Endodermal cell (in vitro differentiated cells): Measurements from ENCODE around the gene PSMB11. TPM values are rescaled to one million over a fixed set of nuclear protein-coding genes. Genes with fewer than 3 reads are reported as not detected.
A peak's percentile ranks its signal among the peaks of the same experiment; 100 is the strongest.

Experiments used
- DNase-seq: peaks from one replicate; pipeline ENCODE4 v3.0.0-alpha.2; 2017
- H3K27ac ChIP-seq: 2 replicates; pipeline ENCODE4 v1.5.1; 2013; ENCODE audit warnings: mild to moderate bottlenecking, low read depth, low read length, moderate library complexity
- H3K27me3 ChIP-seq: 2 replicates; pipeline ENCODE4 v1.6.1; 2013; ENCODE audit warnings: mild to moderate bottlenecking, low read length, moderate library complexity; ENCODE audit not compliant: insufficient read depth, control insufficient read depth, poor library complexity, severe bottlenecking
- H3K36me3 ChIP-seq: 2 replicates; pipeline ENCODE4 v1.7.0; 2013; ENCODE audit warnings: mild to moderate bottlenecking, low read length, moderate library complexity; ENCODE audit not compliant: control insufficient read depth, insufficient read depth
- H3K4me1 ChIP-seq: one replicate; pipeline ENCODE4 v1.7.0; 2013; ENCODE audit warnings: low read length; ENCODE audit not compliant: control insufficient read depth, insufficient read depth
- H3K4me3 ChIP-seq: 2 replicates; pipeline ENCODE4 v1.5.1; 2013; ENCODE audit warnings: mild to moderate bottlenecking, low read length, moderate library complexity
- H3K9ac ChIP-seq: 2 replicates; pipeline ENCODE4 v1.6.1; 2013; ENCODE audit warnings: mild to moderate bottlenecking, low read length, moderate library complexity; ENCODE audit not compliant: poor library complexity, severe bottlenecking; ENCODE audit errors: extremely low read depth
- H3K9me3 ChIP-seq: 2 replicates; pipeline ENCODE4 v1.6.1; 2013; ENCODE audit warnings: mild to moderate bottlenecking, low read length, moderate library complexity; ENCODE audit not compliant: control insufficient read depth
- H3K27ac Mint-ChIP-seq: 2 replicates; pipeline ENCODE4 v1.8.0; 2020; ENCODE audit warnings: mixed read lengths
- H3K27me3 Mint-ChIP-seq: 2 replicates; pipeline ENCODE4 v1.8.0; 2021; ENCODE audit warnings: mild to moderate bottlenecking, mixed read lengths; ENCODE audit not compliant: insufficient read depth
- H3K36me3 Mint-ChIP-seq: 2 replicates; pipeline ENCODE4 v1.8.0; 2020; ENCODE audit warnings: low read depth, mixed read lengths
- H3K4me1 Mint-ChIP-seq: 2 replicates; pipeline ENCODE4 v1.8.0; 2020; ENCODE audit warnings: mixed read lengths
- H3K4me3 Mint-ChIP-seq: 2 replicates; pipeline ENCODE4 v1.8.0; 2020; ENCODE audit warnings: mild to moderate bottlenecking, moderate library complexity, mixed read lengths
- H3K9me3 Mint-ChIP-seq: 2 replicates; pipeline ENCODE4 v1.8.0; 2020; ENCODE audit warnings: mild to moderate bottlenecking, mixed read lengths
- WGBS, 2 experiments: methylation state at CpG; one replicate each; pipeline versions ENCODE4 v1.1.5 to v1.1.7; 2013; ENCODE audit warnings: missing lambda C conversion rate in 2 of 2, mixed read lengths in 1 of 2; ENCODE audit not compliant: insufficient coverage in 1 of 2, insufficient read length in 1 of 2; 5-methylcytosine and 5-hydroxymethylcytosine counted together
- total RNA-seq, 2 donors: library from RNA; stranded (reverse); fragmentation: NEBNext Ultra II Directional in 1 of 2; extraction: Animal tissue kit (Norgen Biotek cat#: 25700) in 1 of 2; gene quantifications; 2 replicates in 1 of 2; 3 replicates in 1 of 2; pipeline ENCODE4 v1.2.1, GENCODE V29; 2021
- TF ChIP-seq, protein P1 (sequence below): fragments of 200-600 bp; sonication (generic); conservative IDR thresholded peaks from 2 replicates; pipeline ENCODE4 v1.5.0; 2021; ENCODE audit warnings: antibody characterized with exemption, mild to moderate bottlenecking

Gene PSMB11
- total RNA-seq, 2 donors from 2014 or later = not detected

DNA sequence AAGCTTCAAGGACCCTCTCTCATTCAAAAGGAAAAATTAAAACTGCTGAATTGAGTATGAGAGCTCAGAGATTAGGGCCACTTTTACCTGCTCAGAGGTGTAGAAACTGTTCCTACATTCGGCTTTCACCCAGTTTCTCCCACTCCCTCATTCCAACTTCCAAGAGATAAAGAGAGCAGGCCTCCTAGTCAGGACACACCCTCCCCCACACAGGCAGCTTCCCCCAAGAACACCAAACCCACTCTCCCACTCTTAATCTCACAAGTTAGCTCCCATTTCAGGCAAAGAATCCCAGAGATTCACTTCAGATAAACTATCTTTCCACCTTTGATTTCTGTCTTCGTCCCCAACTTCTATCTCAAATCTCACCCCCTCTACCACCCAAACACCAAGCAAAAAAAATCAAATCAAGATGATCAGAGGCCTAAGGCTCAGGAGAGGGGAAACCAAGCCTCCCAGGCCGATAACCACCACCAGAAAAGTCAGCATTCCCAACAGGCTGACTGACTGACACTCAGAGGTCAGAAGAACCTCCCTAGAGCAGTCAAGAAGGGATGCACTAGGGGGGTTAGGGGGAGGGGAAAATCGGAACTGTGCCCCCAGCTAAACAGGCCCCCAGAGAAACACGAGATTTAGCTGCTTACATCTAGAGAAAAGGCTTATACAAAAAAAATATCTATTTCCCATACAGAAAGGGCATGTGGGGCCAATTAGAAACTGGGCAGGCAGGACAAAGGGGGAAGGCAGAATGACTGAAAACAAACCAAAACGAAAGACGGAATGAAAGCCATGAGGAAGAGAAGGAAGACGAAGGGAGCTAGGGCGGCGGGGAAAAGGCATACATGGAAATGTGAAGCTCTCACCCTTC lies 28.5 kb downstream of the PSMB11 start:
- peak overlapping the region; percentile 97 for H3K27ac Mint-ChIP-seq
- H3K9ac ChIP-seq = peak overlapping the region; percentile 88
- H3K4me3 Mint-ChIP-seq = peak overlapping the region; percentile 90
- peak overlapping the region; percentile 59 for H3K27ac ChIP-seq
- no peaks in the 10 kb centered on the region for H3K9me3 ChIP-seq
- no peaks in the 10 kb centered on the region for H3K9me3 Mint-ChIP-seq
- TF ChIP-seq, protein P1, sequence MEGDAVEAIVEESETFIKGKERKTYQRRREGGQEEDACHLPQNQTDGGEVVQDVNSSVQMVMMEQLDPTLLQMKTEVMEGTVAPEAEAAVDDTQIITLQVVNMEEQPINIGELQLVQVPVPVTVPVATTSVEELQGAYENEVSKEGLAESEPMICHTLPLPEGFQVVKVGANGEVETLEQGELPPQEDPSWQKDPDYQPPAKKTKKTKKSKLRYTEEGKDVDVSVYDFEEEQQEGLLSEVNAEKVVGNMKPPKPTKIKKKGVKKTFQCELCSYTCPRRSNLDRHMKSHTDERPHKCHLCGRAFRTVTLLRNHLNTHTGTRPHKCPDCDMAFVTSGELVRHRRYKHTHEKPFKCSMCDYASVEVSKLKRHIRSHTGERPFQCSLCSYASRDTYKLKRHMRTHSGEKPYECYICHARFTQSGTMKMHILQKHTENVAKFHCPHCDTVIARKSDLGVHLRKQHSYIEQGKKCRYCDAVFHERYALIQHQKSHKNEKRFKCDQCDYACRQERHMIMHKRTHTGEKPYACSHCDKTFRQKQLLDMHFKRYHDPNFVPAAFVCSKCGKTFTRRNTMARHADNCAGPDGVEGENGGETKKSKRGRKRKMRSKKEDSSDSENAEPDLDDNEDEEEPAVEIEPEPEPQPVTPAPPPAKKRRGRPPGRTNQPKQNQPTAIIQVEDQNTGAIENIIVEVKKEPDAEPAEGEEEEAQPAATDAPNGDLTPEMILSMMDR = no peak
- no peaks in the 10 kb centered on the region for H3K27me3 Mint-ChIP-seq
- DNase-seq = peak; percentile 53
- 7 to 9% methylated on average over 6 to 10 of the region's 10 CpGs for WGBS, 2 experiments
- H3K36me3 Mint-ChIP-seq = peaks cover 66% of the 10 kb centered on the region
- no peaks in the 10 kb centered on the region for H3K27me3 ChIP-seq
- H3K4me1 Mint-ChIP-seq = peaks cover 58% of the 10 kb centered on the region
- peaks cover 67% of the 10 kb centered on the region for H3K36me3 ChIP-seq
- peak overlapping the region; percentile 90 for H3K4me3 ChIP-seq
- peaks cover 34% of the 10 kb centered on the region for H3K4me1 ChIP-seq

DNA sequence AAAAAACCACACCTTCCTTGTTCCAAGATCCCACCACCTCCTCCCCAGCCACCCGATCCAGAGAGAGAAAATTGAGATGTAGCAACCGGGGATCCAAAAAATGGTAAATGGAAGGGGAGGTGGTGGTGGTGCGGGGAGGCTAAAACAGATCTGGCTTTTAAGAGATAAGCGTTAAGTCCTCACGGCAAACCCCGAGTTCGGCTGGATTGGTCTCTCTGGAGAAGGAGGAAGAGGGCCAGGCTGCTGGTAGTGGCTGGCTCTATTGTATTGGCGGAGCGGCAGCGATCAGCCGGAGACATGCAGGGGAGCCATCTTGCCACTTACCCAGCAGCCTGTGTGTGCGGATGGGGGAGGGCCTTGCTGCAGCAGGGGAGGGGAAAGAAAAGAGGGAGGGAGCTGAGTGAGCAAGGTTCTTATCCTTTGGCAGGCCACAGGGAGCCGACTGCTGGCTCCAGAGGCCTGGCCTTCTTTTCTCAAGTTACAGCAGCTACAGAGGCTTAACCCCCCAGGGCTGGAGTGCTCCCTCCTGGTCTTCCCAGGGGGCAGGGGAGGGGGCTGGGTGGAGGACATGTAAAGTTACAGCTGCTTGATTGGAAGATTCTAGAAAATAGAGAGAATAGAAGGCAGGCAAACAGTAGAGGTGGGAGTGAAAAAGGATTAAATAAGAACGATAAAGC lies 29.4 kb downstream of the PSMB11 start:
- Mint-ChIP-seq H3K4me1 (peaks cover 57% of the 10 kb centered on the region), H3K9me3 (no peaks in the 10 kb centered on the region), H3K27me3 (no peaks in the 10 kb centered on the region), H3K36me3 (peaks cover 64% of the 10 kb centered on the region), H3K4me3 (peak overlapping the region; percentile 90), H3K27ac (peak overlapping the region; percentile 97)
- peak overlapping the region; percentile 63 for H3K27ac ChIP-seq
- TF ChIP-seq, protein P1 = no peak
- DNase-seq = peak; percentile 94
- H3K9ac ChIP-seq = peak overlapping the region; percentile 88
- peaks cover 39% of the 10 kb centered on the region for H3K4me1 ChIP-seq
- peak overlapping the region; percentile 90 for H3K4me3 ChIP-seq
- H3K36me3 ChIP-seq = peaks cover 67% of the 10 kb centered on the region
- WGBS, 2 experiments = 2% methylated on average over 7 to 14 of the region's 14 CpGs
- H3K9me3 ChIP-seq = no peaks in the 10 kb centered on the region
- no peaks in the 10 kb centered on the region for H3K27me3 ChIP-seq

DNA sequence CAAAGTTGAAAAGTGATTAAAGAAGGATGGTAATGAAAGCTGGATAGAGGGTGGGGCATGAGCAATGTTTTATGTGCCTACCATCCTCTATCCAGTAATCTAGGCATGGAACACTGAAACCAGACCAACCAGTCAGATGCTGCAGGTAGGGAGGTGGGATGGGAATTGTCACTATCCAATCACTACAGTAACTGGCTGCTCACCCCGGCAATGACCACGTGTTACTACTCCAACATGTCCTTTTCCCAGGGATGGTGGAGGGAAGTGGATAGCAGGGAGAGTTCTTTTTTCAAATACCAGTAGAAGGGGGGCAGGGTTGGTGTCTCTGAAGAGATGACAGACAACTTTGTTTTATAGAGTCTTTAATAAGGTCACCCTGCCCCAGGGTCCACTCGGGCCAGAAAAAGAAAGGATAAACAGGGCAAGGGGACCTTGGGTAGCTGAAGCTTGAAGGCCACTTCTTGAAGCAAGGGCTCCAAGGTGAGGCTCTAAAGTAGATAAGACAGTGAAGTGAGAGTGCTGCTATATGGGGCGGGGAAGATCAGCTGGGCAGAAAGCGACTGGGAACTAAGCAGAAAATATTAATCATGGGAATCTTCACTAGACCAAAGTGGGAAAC lies 30.0 kb downstream of the PSMB11 start:
- peak overlapping the region; percentile 63 for H3K27ac ChIP-seq
- peaks cover 59% of the 10 kb centered on the region for H3K36me3 Mint-ChIP-seq

More for the DNA sequence above, 30.0 kb downstream of the PSMB11 start:
- Mint-ChIP-seq H3K27me3 (no peaks in the 10 kb centered on the region), H3K27ac (peak overlapping the region; percentile 97), H3K9me3 (no peaks in the 10 kb centered on the region), H3K4me1 (peaks cover 59% of the 10 kb centered on the region), H3K4me3 (peak overlapping the region; percentile 90)
- TF ChIP-seq, protein P1 = no peak
- H3K9me3 ChIP-seq = no peaks in the 10 kb centered on the region
- 66 to 89% methylated on average over 3 to 5 of the region's 5 CpGs for WGBS, 2 experiments
- H3K9ac ChIP-seq = no peak overlapping the region
- H3K4me1 ChIP-seq = peaks cover 42% of the 10 kb centered on the region
- DNase-seq = peak; percentile 80
- H3K4me3 ChIP-seq = peak overlapping the region; percentile 90
- no peaks in the 10 kb centered on the region for H3K27me3 ChIP-seq
- peaks cover 67% of the 10 kb centered on the region for H3K36me3 ChIP-seq
